ENCODE results near the gene TMEM81. TPM values are rescaled to one million over a fixed set of nuclear protein-coding genes. Genes with fewer than 3 reads are reported as not detected.
A peak's percentile ranks its signal among the peaks of the same experiment; 100 is the strongest.

Gene TMEM81
- total RNA-seq, 2 donors from 2014 or later = 4.9 to 6.2 TPM

DNA sequence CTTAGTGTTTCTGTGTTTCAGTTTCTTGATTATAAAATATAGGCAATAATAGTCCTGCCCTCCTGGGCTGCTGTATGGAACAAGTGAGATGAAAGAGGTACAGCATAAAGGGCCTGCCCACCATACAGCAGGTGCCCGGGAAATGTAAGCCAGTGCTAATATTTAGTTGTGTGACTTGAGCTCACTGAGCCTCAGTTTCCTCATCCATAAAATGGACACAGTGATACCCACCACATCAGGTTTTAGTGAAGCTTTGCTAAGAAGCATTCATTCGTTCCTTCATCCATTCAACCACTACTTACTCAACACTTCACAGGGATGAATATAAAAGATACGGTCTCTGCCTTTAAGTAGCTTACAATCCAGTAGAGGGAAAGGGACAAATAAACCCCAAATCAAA, 21.4 kb downstream of the TMEM81 start:
- no peaks in the 10 kb centered on the region for H3K9me3 Mint-ChIP-seq
- H3K36me3 Mint-ChIP-seq (ENCODE audit: low read depth) = no peaks in the 10 kb centered on the region
- Histone ChIP-seq H3K27me3 (ENCODE audit: control insufficient read depth, insufficient read depth, low read length, poor library complexity, severe bottlenecking) (no peaks in the 10 kb centered on the region), H3K9me3 (ENCODE audit: control insufficient read depth, low read length) (no peaks in the 10 kb centered on the region), H3K36me3 (ENCODE audit: control insufficient read depth, insufficient read depth, low read length) (no peaks in the 10 kb centered on the region), H3K4me3 (ENCODE audit: low read length) (no peak overlapping the region), H3K4me1 (ENCODE audit: control insufficient read depth, insufficient read depth, low read length) (no peaks in the 10 kb centered on the region), H3K27ac (ENCODE audit: low read depth, low read length) (no peak overlapping the region), H3K9ac (ENCODE audit: extremely low read depth, low read length, poor library complexity, severe bottlenecking) (no peak overlapping the region)
- no peaks in the 10 kb centered on the region for H3K4me1 Mint-ChIP-seq
- TF ChIP-seq, protein P1, sequence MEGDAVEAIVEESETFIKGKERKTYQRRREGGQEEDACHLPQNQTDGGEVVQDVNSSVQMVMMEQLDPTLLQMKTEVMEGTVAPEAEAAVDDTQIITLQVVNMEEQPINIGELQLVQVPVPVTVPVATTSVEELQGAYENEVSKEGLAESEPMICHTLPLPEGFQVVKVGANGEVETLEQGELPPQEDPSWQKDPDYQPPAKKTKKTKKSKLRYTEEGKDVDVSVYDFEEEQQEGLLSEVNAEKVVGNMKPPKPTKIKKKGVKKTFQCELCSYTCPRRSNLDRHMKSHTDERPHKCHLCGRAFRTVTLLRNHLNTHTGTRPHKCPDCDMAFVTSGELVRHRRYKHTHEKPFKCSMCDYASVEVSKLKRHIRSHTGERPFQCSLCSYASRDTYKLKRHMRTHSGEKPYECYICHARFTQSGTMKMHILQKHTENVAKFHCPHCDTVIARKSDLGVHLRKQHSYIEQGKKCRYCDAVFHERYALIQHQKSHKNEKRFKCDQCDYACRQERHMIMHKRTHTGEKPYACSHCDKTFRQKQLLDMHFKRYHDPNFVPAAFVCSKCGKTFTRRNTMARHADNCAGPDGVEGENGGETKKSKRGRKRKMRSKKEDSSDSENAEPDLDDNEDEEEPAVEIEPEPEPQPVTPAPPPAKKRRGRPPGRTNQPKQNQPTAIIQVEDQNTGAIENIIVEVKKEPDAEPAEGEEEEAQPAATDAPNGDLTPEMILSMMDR (conservative IDR thresholded peaks at IDR 0.05) = no peak
- DNase-seq = no peak
- peaks cover 6% of the 10 kb centered on the region for H3K27me3 Mint-ChIP-seq (ENCODE audit: insufficient read depth)
- 91 to 96% methylated on average over 3 of the region's 3 CpGs for WGBS, 2 experiments (ENCODE audit: insufficient coverage in 1 of 2, insufficient read length in 1 of 2)
- no peak overlapping the region for H3K27ac Mint-ChIP-seq
- no peak overlapping the region for H3K4me3 Mint-ChIP-seq

DNA sequence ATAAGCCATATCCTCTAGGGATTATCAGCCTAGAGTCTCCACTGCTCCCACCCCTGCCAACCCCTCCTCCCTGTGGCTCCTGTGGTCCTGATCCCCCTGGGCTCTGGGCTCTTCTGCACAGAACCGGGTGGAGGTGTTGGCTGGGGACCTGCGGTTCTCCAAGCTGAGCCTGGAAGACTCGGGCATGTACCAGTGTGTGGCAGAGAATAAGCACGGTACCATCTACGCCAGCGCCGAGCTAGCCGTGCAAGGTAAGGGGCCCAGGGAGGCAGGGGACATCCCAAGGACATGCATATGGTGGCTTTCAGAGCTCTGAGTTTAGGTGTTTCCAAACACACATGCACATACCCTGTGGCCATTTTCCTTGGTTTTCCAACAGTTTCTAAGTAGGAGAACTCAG, 21.9 kb downstream of the TMEM81 start:
- H3K27ac ChIP-seq (ENCODE audit: low read depth, low read length) = no peak overlapping the region
- TF ChIP-seq, protein P1 (conservative IDR thresholded peaks at IDR 0.05) = no peak
- Mint-ChIP-seq H3K27ac (no peak overlapping the region), H3K36me3 (ENCODE audit: low read depth) (no peaks in the 10 kb centered on the region), H3K9me3 (no peaks in the 10 kb centered on the region), H3K4me3 (no peak overlapping the region), H3K4me1 (no peaks in the 10 kb centered on the region), H3K27me3 (ENCODE audit: insufficient read depth) (peaks cover 6% of the 10 kb centered on the region)
- WGBS, 2 experiments (ENCODE audit: insufficient coverage in 1 of 2, insufficient read length in 1 of 2) = 94 to 95% methylated on average over 5 to 8 of the region's 8 CpGs
- no peak overlapping the region for H3K4me3 ChIP-seq (ENCODE audit: low read length)
- no peaks in the 10 kb centered on the region for H3K9me3 ChIP-seq (ENCODE audit: control insufficient read depth, low read length)
- no peak overlapping the region for H3K9ac ChIP-seq (ENCODE audit: extremely low read depth, low read length, poor library complexity, severe bottlenecking)
- no peak for DNase-seq
- no peaks in the 10 kb centered on the region for H3K36me3 ChIP-seq (ENCODE audit: control insufficient read depth, insufficient read depth, low read length)
- no peaks in the 10 kb centered on the region for H3K27me3 ChIP-seq (ENCODE audit: control insufficient read depth, insufficient read depth, low read length, poor library complexity, severe bottlenecking)
- H3K4me1 ChIP-seq (ENCODE audit: control insufficient read depth, insufficient read depth, low read length) = no peaks in the 10 kb centered on the region

DNA sequence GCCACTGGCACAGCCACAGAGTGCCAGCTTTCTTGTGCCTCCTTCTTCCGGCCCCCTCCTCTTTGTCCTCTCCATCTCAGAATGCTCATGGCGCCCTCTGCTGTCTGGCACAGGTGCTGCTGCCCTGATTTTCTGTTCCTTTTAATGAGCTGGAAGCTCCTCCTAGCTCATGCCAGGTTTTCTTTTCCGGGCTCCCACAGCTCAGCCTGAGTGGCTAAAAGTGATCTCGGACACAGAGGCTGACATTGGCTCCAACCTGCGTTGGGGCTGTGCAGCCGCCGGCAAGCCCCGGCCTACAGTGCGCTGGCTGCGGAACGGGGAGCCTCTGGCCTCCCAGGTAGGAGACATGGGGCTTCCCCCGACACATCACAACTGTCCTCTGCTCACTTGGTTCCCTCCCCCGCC, 22.6 kb downstream of the TMEM81 start:
- TF ChIP-seq, protein P1 (conservative IDR thresholded peaks at IDR 0.05) = peak; percentile 96
- H3K27ac Mint-ChIP-seq = no peak overlapping the region
- Histone ChIP-seq H3K9me3 (ENCODE audit: control insufficient read depth, low read length) (no peaks in the 10 kb centered on the region), H3K27me3 (ENCODE audit: control insufficient read depth, insufficient read depth, low read length, poor library complexity, severe bottlenecking) (no peaks in the 10 kb centered on the region), H3K9ac (ENCODE audit: extremely low read depth, low read length, poor library complexity, severe bottlenecking) (no peak overlapping the region), H3K27ac (ENCODE audit: low read depth, low read length) (no peak overlapping the region), H3K36me3 (ENCODE audit: control insufficient read depth, insufficient read depth, low read length) (no peaks in the 10 kb centered on the region), H3K4me3 (ENCODE audit: low read length) (no peak overlapping the region), H3K4me1 (ENCODE audit: control insufficient read depth, insufficient read depth, low read length) (no peaks in the 10 kb centered on the region)
- no peaks in the 10 kb centered on the region for H3K4me1 Mint-ChIP-seq
- H3K36me3 Mint-ChIP-seq (ENCODE audit: low read depth) = no peaks in the 10 kb centered on the region
- H3K27me3 Mint-ChIP-seq (ENCODE audit: insufficient read depth) = peaks cover 9% of the 10 kb centered on the region
- no peaks in the 10 kb centered on the region for H3K9me3 Mint-ChIP-seq
- WGBS, 2 experiments (ENCODE audit: insufficient coverage in 1 of 2, insufficient read length in 1 of 2) = 43 to 51% methylated on average over 9 to 13 of the region's 13 CpGs
- H3K4me3 Mint-ChIP-seq = no peak overlapping the region
- peak; percentile 97 for DNase-seq

Measured in endodermal cell (in vitro differentiated cells).